ENCODE measurements around the gene G6PC3.

G6PC3 gene

DNA sequence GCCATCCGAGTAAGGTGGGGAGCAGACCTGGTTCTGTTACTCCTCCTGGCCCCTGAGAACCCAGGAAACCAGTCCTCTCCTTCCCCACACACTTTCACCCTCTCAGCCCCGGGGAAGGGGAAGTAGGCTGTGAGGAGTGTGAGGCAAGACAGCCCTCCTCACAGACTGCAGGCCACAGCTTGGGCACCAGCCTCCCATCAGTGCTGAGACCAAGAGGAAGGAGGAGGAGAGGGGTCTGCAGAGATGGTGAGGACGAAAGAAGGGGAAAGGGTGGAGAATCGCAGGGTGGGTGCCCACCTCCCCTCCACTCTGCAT lies 7.0 kb downstream of the G6PC3 start:
- no peak for DNase-seq (ENCODE audit: extremely low read depth, low read depth)
- no peak overlapping the region for H3K4me3 ChIP-seq (replicated peaks; ENCODE audit: low read depth, low read length)
- TF ChIP-seq, protein P1, sequence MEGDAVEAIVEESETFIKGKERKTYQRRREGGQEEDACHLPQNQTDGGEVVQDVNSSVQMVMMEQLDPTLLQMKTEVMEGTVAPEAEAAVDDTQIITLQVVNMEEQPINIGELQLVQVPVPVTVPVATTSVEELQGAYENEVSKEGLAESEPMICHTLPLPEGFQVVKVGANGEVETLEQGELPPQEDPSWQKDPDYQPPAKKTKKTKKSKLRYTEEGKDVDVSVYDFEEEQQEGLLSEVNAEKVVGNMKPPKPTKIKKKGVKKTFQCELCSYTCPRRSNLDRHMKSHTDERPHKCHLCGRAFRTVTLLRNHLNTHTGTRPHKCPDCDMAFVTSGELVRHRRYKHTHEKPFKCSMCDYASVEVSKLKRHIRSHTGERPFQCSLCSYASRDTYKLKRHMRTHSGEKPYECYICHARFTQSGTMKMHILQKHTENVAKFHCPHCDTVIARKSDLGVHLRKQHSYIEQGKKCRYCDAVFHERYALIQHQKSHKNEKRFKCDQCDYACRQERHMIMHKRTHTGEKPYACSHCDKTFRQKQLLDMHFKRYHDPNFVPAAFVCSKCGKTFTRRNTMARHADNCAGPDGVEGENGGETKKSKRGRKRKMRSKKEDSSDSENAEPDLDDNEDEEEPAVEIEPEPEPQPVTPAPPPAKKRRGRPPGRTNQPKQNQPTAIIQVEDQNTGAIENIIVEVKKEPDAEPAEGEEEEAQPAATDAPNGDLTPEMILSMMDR (IDR thresholded peaks at IDR 0.05; ENCODE audit: low read depth, low read length, missing control alignments): no peak

DNA sequence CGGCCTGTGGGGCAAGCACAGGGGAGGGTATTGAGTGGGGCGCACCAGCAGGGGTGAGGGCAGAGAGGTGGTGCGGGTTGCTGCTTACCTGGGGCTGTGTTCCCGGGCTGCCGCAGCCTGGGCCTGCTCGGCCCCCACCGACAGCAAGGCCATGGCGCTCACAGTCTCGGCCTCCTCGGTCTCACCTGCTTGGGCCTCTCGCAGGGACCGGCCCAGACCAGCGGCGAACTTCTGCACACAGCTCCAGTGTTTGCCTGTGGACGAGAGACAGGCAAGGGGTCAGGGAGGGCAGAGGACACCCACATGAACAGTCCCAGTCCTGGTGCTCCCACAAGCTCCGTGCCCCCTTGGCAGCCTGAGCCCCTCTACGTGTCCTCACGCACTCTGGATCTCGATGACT lies 7.9 kb downstream of the G6PC3 start:
- TF ChIP-seq, protein P1 (IDR thresholded peaks at IDR 0.05; ENCODE audit: low read depth, low read length, missing control alignments): no peak
- no peak overlapping the region for H3K4me3 ChIP-seq (replicated peaks; ENCODE audit: low read depth, low read length)

DNA sequence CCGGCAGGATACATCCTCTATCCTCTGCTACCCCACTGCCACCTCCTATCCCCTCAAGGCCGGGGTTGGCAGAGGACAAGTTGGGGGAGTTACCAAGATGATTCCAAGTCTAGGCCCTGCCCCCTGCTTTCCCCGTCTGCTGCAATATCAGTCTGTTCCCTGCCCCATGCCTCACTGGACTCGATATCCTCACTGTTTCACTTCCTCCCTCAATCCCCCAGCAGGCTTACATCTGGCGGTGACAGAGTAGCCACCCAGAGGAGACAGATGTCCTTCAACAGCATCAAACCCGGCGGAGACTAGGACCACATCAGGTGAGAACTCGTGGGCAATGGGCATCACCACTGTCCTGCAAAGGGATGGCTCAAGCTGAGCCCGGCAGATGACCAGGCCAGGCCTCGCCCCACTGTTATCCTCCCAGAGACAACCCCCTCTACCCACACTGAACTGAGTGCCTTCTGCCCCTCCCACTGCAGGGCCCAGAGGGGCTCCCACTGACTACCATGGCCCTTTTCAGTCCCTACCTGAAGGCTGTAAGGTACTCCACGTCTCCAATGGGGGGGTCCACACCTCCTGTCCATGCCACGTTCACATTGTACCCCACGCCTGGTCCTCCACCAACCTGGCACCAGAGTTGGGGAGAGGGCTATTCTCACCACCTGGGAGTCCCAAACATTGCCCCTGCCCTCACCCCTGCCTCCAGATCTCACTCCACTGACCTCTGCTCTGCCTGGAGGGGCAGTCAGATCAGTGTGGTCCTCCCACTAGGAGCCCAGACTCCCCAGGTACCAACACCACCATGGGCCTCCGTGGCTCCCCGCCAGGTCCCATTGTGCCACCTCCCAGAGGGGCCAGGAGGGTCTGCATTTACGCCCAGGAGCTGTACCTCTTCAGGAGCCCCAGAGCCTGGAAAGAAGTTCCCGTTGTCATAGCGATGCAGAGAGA lies 9.6 kb downstream of the G6PC3 start:
- H3K4me3 ChIP-seq (replicated peaks; ENCODE audit: low read depth, low read length): no peak overlapping the region
- TF ChIP-seq, protein P1 (IDR thresholded peaks at IDR 0.05; ENCODE audit: low read depth, low read length, missing control alignments): no peak

More for the DNA sequence above, 7.9 kb downstream of the G6PC3 start:
- no peak for DNase-seq (ENCODE audit: extremely low read depth, low read depth)

DNA sequence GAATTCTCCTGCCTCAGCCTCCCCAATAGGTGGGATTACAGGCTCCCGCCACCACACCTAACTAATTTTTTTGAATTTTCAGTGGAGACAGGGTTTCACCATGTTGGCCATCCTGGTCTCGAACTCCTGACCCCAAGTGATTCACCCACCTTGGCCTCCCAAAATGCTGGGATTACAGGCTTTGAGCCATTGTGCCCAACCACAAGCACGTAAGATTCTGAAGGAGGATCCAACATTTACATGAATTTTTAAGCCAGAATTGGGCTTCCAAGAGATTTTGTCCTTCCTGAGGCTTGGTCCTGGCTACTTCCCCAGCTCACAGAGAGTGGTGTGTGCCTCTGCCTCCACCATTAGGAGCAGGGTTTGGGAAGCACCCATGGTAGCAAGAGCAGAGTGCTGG lies 11.1 kb downstream of the G6PC3 start:
- no peak overlapping the region for H3K4me3 ChIP-seq (replicated peaks; ENCODE audit: low read depth, low read length)
- TF ChIP-seq, protein P1 (IDR thresholded peaks at IDR 0.05; ENCODE audit: low read depth, low read length, missing control alignments): no peak
- no peak for DNase-seq (ENCODE audit: extremely low read depth, low read depth)

More for the DNA sequence above, 9.6 kb downstream of the G6PC3 start:
- DNase-seq (ENCODE audit: extremely low read depth, low read depth): no peak

DNA sequence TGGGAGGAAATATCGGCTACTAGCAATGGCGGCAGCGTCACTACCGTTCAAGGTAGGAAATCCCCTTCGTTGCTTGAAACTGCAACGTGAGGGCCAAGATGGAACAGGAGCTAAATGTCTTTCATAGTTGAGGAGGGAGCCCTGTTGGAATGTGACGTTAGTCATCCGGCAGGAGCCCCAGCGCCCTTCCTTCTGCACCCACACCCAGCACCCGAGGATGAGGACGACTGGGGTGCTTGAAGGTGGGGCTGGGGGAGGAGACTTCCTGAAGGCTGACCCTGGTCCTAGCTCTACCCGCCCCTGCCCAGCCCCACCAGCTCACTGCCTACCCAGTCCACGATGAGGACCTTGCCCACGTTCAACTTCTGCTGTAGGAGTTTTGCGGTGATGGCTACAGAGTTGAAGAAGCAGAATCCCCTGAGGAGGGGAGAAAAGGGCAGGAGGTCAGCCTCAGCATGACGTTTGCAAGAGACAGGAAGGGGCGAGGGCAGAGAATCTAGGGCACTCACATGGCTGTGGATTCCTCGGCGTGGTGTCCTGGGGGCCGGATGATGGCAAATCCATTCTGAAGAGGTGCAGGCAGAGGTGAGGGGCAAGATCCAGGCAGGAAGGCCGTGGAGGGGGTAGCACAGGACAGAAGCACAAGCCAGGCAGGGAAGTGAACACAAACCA lies 11.9 kb downstream of the G6PC3 start:
- H3K4me3 ChIP-seq (replicated peaks; ENCODE audit: low read depth, low read length): no peak overlapping the region
- TF ChIP-seq, protein P1 (IDR thresholded peaks at IDR 0.05; ENCODE audit: low read depth, low read length, missing control alignments): no peak
- no peak for DNase-seq (ENCODE audit: extremely low read depth, low read depth)

DNA sequence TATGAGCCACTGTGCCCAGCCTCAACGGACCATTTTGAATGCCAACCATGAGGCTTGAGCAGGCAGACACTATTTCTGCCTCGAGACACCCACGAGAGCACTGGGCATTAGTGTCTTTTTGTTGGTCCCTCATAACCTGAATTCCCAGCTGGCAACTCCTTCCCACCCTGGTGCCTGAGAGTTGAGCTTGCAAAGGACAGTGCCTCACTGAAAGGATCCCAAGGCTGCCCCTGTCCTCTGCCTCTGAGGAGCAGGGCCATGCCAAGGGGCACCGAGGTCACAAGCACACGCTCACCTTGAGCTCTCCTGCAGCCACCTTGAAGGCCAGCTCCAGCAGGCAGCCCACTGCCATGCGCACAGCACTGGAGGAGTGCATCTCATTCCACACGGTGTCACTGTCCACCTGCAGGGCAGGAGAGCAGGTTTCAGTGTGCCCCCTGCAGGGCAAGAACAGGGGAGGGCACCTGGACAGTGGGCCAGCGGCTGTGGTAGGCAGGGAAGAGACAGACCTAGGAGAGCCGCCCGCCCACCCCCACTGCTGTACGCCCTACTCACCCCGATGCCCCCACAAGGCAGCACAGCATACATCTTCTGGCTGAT lies 12.8 kb downstream of the G6PC3 start:
- H3K4me3 ChIP-seq (replicated peaks; ENCODE audit: low read depth, low read length): no peak overlapping the region
- no peak for DNase-seq (ENCODE audit: extremely low read depth, low read depth)
- TF ChIP-seq, protein P1 (IDR thresholded peaks at IDR 0.05; ENCODE audit: low read depth, low read length, missing control alignments): peak; percentile 13

Data from HFF-Myc (cell line).